SK-N-MC (cell line): ENCODE data around the gene UNC50.

Experiments used
- EZH2 ChIP-seq: fragments of 200-600 bp; sonication (generic); IDR thresholded peaks from one replicate; pipeline ENCODE4 v1.6.1; 2017; ENCODE audit warnings: antibody characterized with exemption
- FOXP2 ChIP-seq: optimal IDR thresholded peaks from 2 replicates; pipeline ENCODE3; 2011; ENCODE audit warnings: mild to moderate bottlenecking, moderate library complexity; ENCODE audit not compliant: insufficient read depth; ENCODE audit errors: extremely low read length, control extremely low read depth
- POLR2AphosphoS5 ChIP-seq: IDR thresholded peaks from 2 replicates; pipeline ENCODE4 v1.6.1; 2012; ENCODE audit warnings: mild to moderate bottlenecking, low read depth, low read length, borderline replicate concordance

- TF ChIP-seq POLR2AphosphoS5 = peak; percentile 94
- TF ChIP-seq EZH2 = no peak
- TF ChIP-seq FOXP2 = no peak
Measured at GRCh38 chr2:98608116-98608961, at the start of gene UNC50, which contains the start of gene COA5.
